IMR-90 (cell line): ENCODE measurements around the gene ANGPT4.

Experiments
- CEBPB ChIP-seq: IDR thresholded peaks from 2 replicates; pipeline ENCODE4 v1.6.1; 2012; ENCODE audit warnings: low read depth, low read length, improper control_type of control experiment
- MAFK ChIP-seq: IDR thresholded peaks from 2 replicates; pipeline ENCODE4 v1.6.1; 2012; ENCODE audit warnings: low read depth, low read length, improper control_type of control experiment
- MXI1 ChIP-seq: IDR thresholded peaks from 2 replicates; pipeline ENCODE4 v1.6.1; 2012; ENCODE audit warnings: low read depth, mild to moderate bottlenecking, low read length, moderate library complexity, borderline replicate concordance
- POLR2A ChIP-seq: IDR thresholded peaks from 2 replicates; pipeline ENCODE4 v1.6.1; 2012; ENCODE audit warnings: mild to moderate bottlenecking, low read depth, low read length
- RFX5 ChIP-seq: IDR thresholded peaks from 2 replicates; pipeline ENCODE4 v1.8.0; 2012; ENCODE audit warnings: low read depth, mild to moderate bottlenecking, low read length, moderate library complexity
- SMC3 ChIP-seq: fragments of 150-350 bp; IDR thresholded peaks from 2 replicates; pipeline ENCODE4 v1.6.1; 2016; ENCODE audit warnings: low read depth, mild to moderate bottlenecking, antibody characterized with exemption, low read length, moderate library complexity
- TF ChIP-seq, protein P1 (sequence below): conservative IDR thresholded peaks from 2 replicates; pipeline ENCODE4 v1.5.1; 2012; ENCODE audit warnings: mild to moderate bottlenecking, low read depth, low read length, improper control_type of control experiment
- TF ChIP-seq, protein P2 (sequence below): fragments of 150-350 bp; IDR thresholded peaks from 2 replicates; pipeline ENCODE4 v1.6.1; 2017; ENCODE audit warnings: mild to moderate bottlenecking, antibody characterized with exemption, low read length, low read depth

DNA sequence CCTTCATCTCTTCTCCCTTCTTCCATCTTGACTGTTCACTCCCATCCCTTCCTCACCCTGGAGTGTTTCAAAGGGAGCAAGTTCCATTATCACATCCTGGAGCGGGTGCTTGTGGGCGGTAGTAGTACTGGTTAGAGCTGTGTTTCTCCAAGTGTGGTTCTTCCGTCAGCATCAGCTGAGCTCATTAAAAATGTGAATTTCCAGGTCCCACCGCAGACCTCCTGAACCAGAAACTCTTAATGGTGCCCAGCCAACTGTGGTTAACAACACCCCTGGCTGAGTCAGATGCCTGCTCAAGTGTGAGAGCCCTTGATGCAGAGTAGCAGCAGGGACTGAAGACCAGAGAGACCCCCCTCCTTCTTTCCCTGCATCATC is 24.4 kb downstream of the ANGPT4 start:
- TF ChIP-seq POLR2A, result no peak
- TF ChIP-seq, protein P1, sequence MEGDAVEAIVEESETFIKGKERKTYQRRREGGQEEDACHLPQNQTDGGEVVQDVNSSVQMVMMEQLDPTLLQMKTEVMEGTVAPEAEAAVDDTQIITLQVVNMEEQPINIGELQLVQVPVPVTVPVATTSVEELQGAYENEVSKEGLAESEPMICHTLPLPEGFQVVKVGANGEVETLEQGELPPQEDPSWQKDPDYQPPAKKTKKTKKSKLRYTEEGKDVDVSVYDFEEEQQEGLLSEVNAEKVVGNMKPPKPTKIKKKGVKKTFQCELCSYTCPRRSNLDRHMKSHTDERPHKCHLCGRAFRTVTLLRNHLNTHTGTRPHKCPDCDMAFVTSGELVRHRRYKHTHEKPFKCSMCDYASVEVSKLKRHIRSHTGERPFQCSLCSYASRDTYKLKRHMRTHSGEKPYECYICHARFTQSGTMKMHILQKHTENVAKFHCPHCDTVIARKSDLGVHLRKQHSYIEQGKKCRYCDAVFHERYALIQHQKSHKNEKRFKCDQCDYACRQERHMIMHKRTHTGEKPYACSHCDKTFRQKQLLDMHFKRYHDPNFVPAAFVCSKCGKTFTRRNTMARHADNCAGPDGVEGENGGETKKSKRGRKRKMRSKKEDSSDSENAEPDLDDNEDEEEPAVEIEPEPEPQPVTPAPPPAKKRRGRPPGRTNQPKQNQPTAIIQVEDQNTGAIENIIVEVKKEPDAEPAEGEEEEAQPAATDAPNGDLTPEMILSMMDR, result no peak
- TF ChIP-seq MAFK, result no peak
- no peak for TF ChIP-seq RFX5
- TF ChIP-seq CEBPB, result no peak
- no peak for TF ChIP-seq SMC3
- TF ChIP-seq, protein P2, sequence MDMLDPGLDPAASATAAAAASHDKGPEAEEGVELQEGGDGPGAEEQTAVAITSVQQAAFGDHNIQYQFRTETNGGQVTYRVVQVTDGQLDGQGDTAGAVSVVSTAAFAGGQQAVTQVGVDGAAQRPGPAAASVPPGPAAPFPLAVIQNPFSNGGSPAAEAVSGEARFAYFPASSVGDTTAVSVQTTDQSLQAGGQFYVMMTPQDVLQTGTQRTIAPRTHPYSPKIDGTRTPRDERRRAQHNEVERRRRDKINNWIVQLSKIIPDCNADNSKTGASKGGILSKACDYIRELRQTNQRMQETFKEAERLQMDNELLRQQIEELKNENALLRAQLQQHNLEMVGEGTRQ, result no peak
- TF ChIP-seq MXI1, result no peak
